Panc1 (cell line): ENCODE measurements around the gene CSHL1. TPM values are rescaled to one million over a fixed set of nuclear protein-coding genes. Genes with fewer than 3 reads are reported as not detected.

Experiments used
- ATAC-seq: fragments of 200-7000 bp; cut with Tn5 transposase; 2 replicates; pipeline ENCODE4 v1.9.1; 2020; ENCODE audit warnings: mild to moderate bottlenecking, moderate library complexity
- BruUV-seq: library from RNA; stranded (reverse); fragments of 400-500 nt; replicated peaks from 2 replicates; lab custom pipeline; 2021; lab: Mats Ljungman, UMichigan
- CTCF ChIA-PET: fragments of 300-600 bp; sonication (Branson Sonifier 250); formaldehyde crosslinking; loops from one replicate; lab custom pipeline; 2022; ENCODE audit warnings: antibody characterized with exemption; lab: Charles Lee
- POLR2A ChIA-PET: fragments of 300-600 bp; sonication (Branson Sonifier 250); formaldehyde crosslinking; loops from one replicate; lab custom pipeline; 2022; ENCODE audit warnings: antibody characterized with exemption; lab: Charles Lee
- DNase-seq: peaks from one replicate; pipeline ENCODE4 v3.0.0-alpha.2; 2010; ENCODE audit warnings: low read depth, low spot score
- H3K27ac ChIP-seq: 2 replicates; pipeline ENCODE4 v1.5.1; 2011; ENCODE audit warnings: mild to moderate bottlenecking, low read length, inconsistent platforms
- H3K27me3 ChIP-seq: fragments of 200-500 bp; sonication (Bioruptor generic); 2 replicates; pipeline ENCODE4 v1.6.0; 2014; ENCODE audit warnings: low read length, inconsistent platforms; ENCODE audit not compliant: control insufficient read depth, insufficient read depth
- H3K36me3 ChIP-seq: fragments of 200-500 bp; sonication (Bioruptor generic); 2 replicates; pipeline ENCODE4 v1.5.1; 2014; ENCODE audit warnings: inconsistent platforms, mild to moderate bottlenecking, low read length, moderate library complexity; ENCODE audit not compliant: control insufficient read depth, insufficient read depth
- H3K4me1 ChIP-seq: 2 replicates; pipeline ENCODE4 v1.5.1; 2011; ENCODE audit warnings: inconsistent platforms, mild to moderate bottlenecking, low read length, moderate library complexity; ENCODE audit not compliant: control insufficient read depth, insufficient read depth
- H3K4me3 ChIP-seq, 2 experiments: 2 replicates each; pipeline ENCODE4 v1.5.1; 2011 to 2012; ENCODE audit warnings: low read depth in 2 of 2, low read length in 2 of 2, mild to moderate bottlenecking in 2 of 2, inconsistent platforms in 1 of 2, moderate library complexity in 1 of 2
- H3K9me3 ChIP-seq: fragments of 200-500 bp; sonication (Bioruptor generic); 2 replicates; pipeline ENCODE4 v1.5.1; 2014; ENCODE audit warnings: low read depth, mild to moderate bottlenecking, inconsistent platforms, low read length, moderate library complexity; ENCODE audit not compliant: control insufficient read depth, insufficient read depth
- CTCF ChIP-seq: fragments of 450-650 bp; IDR thresholded peaks from 2 replicates; pipeline ENCODE4 v1.5.1; 2017; ENCODE audit warnings: mild to moderate bottlenecking
- POLR2AphosphoS5 ChIP-seq: IDR thresholded peaks from 2 replicates; pipeline ENCODE4 v1.6.1; 2012; ENCODE audit warnings: mild to moderate bottlenecking, low read depth, low read length, moderate library complexity
- REST ChIP-seq, 2 experiments: IDR thresholded peaks; 2 replicates each; pipeline ENCODE4 v1.6.1; 2011 to 2012; ENCODE audit warnings: low read depth in 2 of 2, control low read depth in 1 of 2, low read length in 1 of 2, mild to moderate bottlenecking in 1 of 2, moderate library complexity in 1 of 2; ENCODE audit not compliant: insufficient read depth in 1 of 2
- SIN3A ChIP-seq: IDR thresholded peaks from 2 replicates; pipeline ENCODE4 v1.6.1; 2012; ENCODE audit warnings: low read depth, mild to moderate bottlenecking, low read length, moderate library complexity, borderline replicate concordance; ENCODE audit not compliant: insufficient read depth
- TCF7L2 ChIP-seq: IDR thresholded peaks from 2 replicates; pipeline ENCODE4 v1.6.1; 2011; ENCODE audit warnings: mild to moderate bottlenecking, low read depth, low read length, inconsistent platforms
- in situ Hi-C: cut with HindIII; loops from 2 replicates; pipeline ENCODE4 v1.10.0; 2016; ENCODE audit warnings: low sequenced_read_pairs, low pct_unique_long_range_greater_than_20kb
- intact Hi-C: fragments of 100-400 bp; cut with micrococcal nuclease; formaldehyde crosslinking; loops from one replicate; pipeline ENCODE4 v1.10.0; 2022; ENCODE audit not compliant: unreplicated experiment
- total RNA-seq: library from RNA; stranded (reverse); gene quantifications from one replicate; pipeline ENCODE4 v1.2.1, GENCODE V29; 2021; ENCODE audit not compliant: unreplicated experiment

The CSHL1 gene
- total RNA-seq, 1 experiment from 2014 or later: not detected

- H3K4me1 ChIP-seq: no peaks in the 10 kb centered on the region
- H3K4me3 ChIP-seq: no peak overlapping the region
- TF ChIP-seq CTCF (no peak), TCF7L2 (no peak), REST (IDR thresholded peaks at IDR 0.05; ENCODE audit: insufficient read depth in 1 of 2, low read depth in 2 of 2, low read length in 1 of 2) (no peak), SIN3A (no peak), POLR2AphosphoS5 (no peak)
- no peaks in the 10 kb centered on the region for H3K27me3 ChIP-seq
- no peaks in the 10 kb centered on the region for H3K9me3 ChIP-seq
- in situ Hi-C loops (no loop called here), intact Hi-C loops (no loop called here)
- ChIA-PET POLR2A (no interaction called here), CTCF (no interaction called here)
- H3K36me3 ChIP-seq: no peaks in the 10 kb centered on the region
- no peak for ATAC-seq
- BruUV-seq: no TSS peak
- H3K27ac ChIP-seq: no peak overlapping the region
- no peak for DNase-seq
Measured at GRCh38 chr17:63943745-63944144, 32.7 kb upstream of the CSHL1 start.

GRCh38 chr17:63942309-63942985 is 31.4 kb upstream of the CSHL1 start:
- CTCF ChIA-PET: no interaction called here
- in situ Hi-C loops: no loop called here
- BruUV-seq: no TSS peak

More at GRCh38 chr17:63942309-63942985, 31.4 kb upstream of the CSHL1 start:
- no peaks in the 10 kb centered on the region for H3K9me3 ChIP-seq
- H3K27me3 ChIP-seq: no peaks in the 10 kb centered on the region
- intact Hi-C loops: no loop called here
- H3K36me3 ChIP-seq: no peaks in the 10 kb centered on the region
- POLR2A ChIA-PET: no interaction called here
- ATAC-seq (no peak), DNase-seq (no peak)
- H3K4me3 ChIP-seq: no peak overlapping the region
- no peak overlapping the region for H3K27ac ChIP-seq
- no peak for TF ChIP-seq POLR2AphosphoS5
- TF ChIP-seq CTCF: no peak
- TF ChIP-seq REST (IDR thresholded peaks at IDR 0.05; ENCODE audit: insufficient read depth in 1 of 2, low read depth in 2 of 2, low read length in 1 of 2): no peak
- no peak for TF ChIP-seq TCF7L2
- no peak for TF ChIP-seq SIN3A
- H3K4me1 ChIP-seq: no peaks in the 10 kb centered on the region
